Right lobe of liver (tissue), 6 donors: ENCODE data around the gene PCP4L1. TPM values are rescaled to one million over a fixed set of nuclear protein-coding genes. Genes with fewer than 3 reads are reported as not detected.

ENCODE experiments used
- ATAC-seq, 4 donors: fragments of 200-7000 bp; cut with Tn5 transposase; one replicate each; pipeline ENCODE4 v1.9.1; 2020; ENCODE audit warnings: mild to moderate bottlenecking in 4 of 4, moderate library complexity in 4 of 4
- DNase-seq, 3 donors: peaks; one replicate each; pipeline ENCODE4 v3.0.0-alpha.2; 2020
- H3K27ac ChIP-seq, 3 donors: fragments of 200-600 bp; one replicate each; pipeline ENCODE4 v1.8.0; 2022
- H3K27me3 ChIP-seq, 2 donors: fragments of 200-600 bp; one replicate each; pipeline ENCODE4 v1.8.0; 2022
- H3K36me3 ChIP-seq, 4 donors: fragments of 200-600 bp; sonication (generic) in 1 of 4; one replicate each; pipeline versions ENCODE4 v1.5.1 to v1.8.0; 2017 to 2022; ENCODE audit warnings: control low read depth in 1 of 4
- H3K4me1 ChIP-seq, 4 donors: fragments of 200-600 bp; sonication (generic) in 1 of 4; one replicate each; pipeline versions ENCODE4 v1.5.1 to v1.8.0; 2017 to 2022; ENCODE audit warnings: control low read depth in 1 of 4
- H3K4me3 ChIP-seq, 3 donors: fragments of 200-600 bp; one replicate each; pipeline ENCODE4 v1.8.0; 2022
- H3K9me3 ChIP-seq, 4 donors: fragments of 200-600 bp; sonication (generic) in 1 of 4; one replicate each; pipeline versions ENCODE4 v1.5.1 to v1.8.0; 2017 to 2022; ENCODE audit warnings: control low read depth in 1 of 4
- POLR2A ChIP-seq: fragments of 450-650 bp; IDR thresholded peaks from one replicate; pipeline ENCODE4 v1.6.1; 2017; ENCODE audit warnings: antibody characterized with exemption, mild to moderate bottlenecking
- WGBS: methylation state at CpG from one replicate; pipeline ENCODE4 v1.1.6; 2018; ENCODE audit warnings: low coverage, low lambda C conversion rate; ENCODE audit not compliant: insufficient coverage; ENCODE audit errors: missing lambda C conversion rate; 5-methylcytosine and 5-hydroxymethylcytosine counted together
- intact Hi-C, 2 donors: fragments of 100-400 bp; cut with DNase I; formaldehyde crosslinking; loops; one replicate each; pipeline versions ENCODE4 v1.11.2 to v1.14.1; 2022
- total RNA-seq, 6 experiments: library from RNA; depleted of rRNA in 2 of 6; stranded (reverse); fragments of >200 nt in 2 of 6; fragmentation: NEBNext Ultra II Directional in 3 of 6; extraction: Animal tissue kit (Norgen Biotek cat#: 25700) in 3 of 6; gene quantifications; one replicate each; pipeline versions ENCODE4 v1.1.0 to v1.2.4, GENCODE V29; 2016 to 2023
- TF ChIP-seq, protein P1 (sequence below), 4 donors: fragments of 200-600 bp in 3 of 4; fragments of 450-650 bp in 1 of 4; IDR thresholded peaks; one replicate each; pipeline versions ENCODE4 v1.5.1 to v1.8.0; 2016 to 2022; ENCODE audit warnings: antibody characterized with exemption in 4 of 4, mild to moderate bottlenecking in 2 of 4
- donor health status: DM: no; HTN: yes; CAD: no.
- donor health status: DM: no; HTN: no; CAD: no.
- donor health status: DM: no; HTN: no; CAD: no.
- donor health status: DM: no; HTN: yes; CAD: no.
- donor health status: DM: no; HTN: yes; CAD: no.

PCP4L1 gene
- total RNA-seq, 6 experiments from 2014 or later: 1.3 to 6.0 (median 2.9) TPM

DNA sequence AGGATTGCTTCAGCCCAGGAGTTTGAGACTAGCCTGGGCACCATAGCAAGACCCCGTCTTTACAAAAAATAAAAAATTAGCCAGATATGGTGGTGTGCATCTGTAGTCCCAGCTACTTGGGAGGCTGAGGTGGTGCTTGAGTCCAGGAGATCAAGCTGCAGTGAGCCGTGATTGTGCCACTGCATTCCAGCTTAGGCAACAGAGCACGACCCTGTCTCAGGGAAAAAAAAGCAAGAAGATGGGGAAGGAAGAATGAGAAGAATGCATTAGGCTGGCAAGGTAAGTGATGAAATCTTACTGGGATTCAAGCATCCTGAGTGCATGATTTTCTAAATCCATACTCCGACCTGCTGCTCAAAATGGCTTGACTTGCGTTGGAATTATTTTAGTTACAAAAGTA is 6.8 kb downstream of the PCP4L1 start:
- no peak overlapping the region for H3K4me3 ChIP-seq
- peaks cover 0 to 13% (median 0%) of the 10 kb centered on the region in 4 donors for H3K4me1 ChIP-seq
- 89% methylated on average over 5 of the region's 5 CpGs for WGBS
- H3K27ac ChIP-seq: no peak overlapping the region
- TF ChIP-seq POLR2A: no peak
- TF ChIP-seq, protein P1, sequence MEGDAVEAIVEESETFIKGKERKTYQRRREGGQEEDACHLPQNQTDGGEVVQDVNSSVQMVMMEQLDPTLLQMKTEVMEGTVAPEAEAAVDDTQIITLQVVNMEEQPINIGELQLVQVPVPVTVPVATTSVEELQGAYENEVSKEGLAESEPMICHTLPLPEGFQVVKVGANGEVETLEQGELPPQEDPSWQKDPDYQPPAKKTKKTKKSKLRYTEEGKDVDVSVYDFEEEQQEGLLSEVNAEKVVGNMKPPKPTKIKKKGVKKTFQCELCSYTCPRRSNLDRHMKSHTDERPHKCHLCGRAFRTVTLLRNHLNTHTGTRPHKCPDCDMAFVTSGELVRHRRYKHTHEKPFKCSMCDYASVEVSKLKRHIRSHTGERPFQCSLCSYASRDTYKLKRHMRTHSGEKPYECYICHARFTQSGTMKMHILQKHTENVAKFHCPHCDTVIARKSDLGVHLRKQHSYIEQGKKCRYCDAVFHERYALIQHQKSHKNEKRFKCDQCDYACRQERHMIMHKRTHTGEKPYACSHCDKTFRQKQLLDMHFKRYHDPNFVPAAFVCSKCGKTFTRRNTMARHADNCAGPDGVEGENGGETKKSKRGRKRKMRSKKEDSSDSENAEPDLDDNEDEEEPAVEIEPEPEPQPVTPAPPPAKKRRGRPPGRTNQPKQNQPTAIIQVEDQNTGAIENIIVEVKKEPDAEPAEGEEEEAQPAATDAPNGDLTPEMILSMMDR (IDR thresholded peaks at IDR 0.05): no peak
- no peak for DNase-seq
- no peaks in the 10 kb centered on the region for H3K36me3 ChIP-seq
- intact Hi-C loops: no loop called here
- ATAC-seq: no peak
- H3K27me3 ChIP-seq: no peaks in the 10 kb centered on the region
- no peaks in the 10 kb centered on the region for H3K9me3 ChIP-seq

DNA sequence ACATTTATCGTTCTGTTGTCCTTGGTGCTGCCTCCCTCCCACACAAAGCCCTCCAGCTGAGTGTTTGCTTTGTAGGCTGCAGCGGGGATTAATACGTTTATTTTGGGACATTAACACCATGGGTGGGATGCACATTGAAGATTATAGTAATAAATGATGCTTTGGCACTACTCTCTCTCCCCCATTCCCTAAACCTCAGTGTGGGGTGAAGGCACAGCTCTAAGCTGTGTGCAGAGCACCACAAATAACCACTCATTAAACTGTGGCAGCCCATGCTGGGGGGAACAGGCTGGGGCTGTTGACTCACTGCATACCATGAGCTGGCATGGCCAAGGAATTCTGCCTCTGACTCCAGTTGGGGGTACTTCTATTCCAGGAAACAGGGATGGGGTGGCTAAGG is 7.7 kb downstream of the PCP4L1 start:
- intact Hi-C loops: no loop called here
- no peak for TF ChIP-seq POLR2A
- no peaks in the 10 kb centered on the region for H3K36me3 ChIP-seq
- 72% methylated on average over 3 of the region's 3 CpGs for WGBS
- H3K4me3 ChIP-seq: no peak overlapping the region
- no peaks in the 10 kb centered on the region for H3K27me3 ChIP-seq
- ATAC-seq (no peak), DNase-seq (no peak)
- H3K27ac ChIP-seq: no peak overlapping the region
- H3K9me3 ChIP-seq: no peaks in the 10 kb centered on the region
- H3K4me1 ChIP-seq: peaks cover 0 to 4% (median 0%) of the 10 kb centered on the region in 4 donors

DNA sequence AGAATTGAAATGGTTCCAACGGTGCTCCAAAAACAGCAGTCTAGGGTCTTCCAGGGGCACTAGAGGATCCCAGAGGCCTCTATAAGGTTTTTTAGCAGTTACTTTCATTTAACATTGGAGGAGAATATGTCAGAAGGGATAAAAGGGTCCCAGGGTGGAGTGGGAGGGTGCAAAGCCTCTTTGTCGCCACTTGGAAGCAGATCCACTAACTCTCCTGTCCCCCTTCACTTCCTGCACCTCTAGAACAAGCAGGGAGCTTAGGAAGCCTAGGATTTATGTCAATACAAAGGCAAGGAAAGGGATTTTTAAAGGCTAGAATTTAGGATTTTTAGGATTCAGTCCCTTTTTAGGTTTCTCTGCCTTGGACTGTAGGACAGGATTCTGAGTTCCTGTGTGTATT is 8.3 kb downstream of the PCP4L1 start:
- DNase-seq: no peak
- H3K4me1 ChIP-seq: no peaks in the 10 kb centered on the region
- intact Hi-C loops: no loop called here
- H3K4me3 ChIP-seq: no peak overlapping the region
- H3K27me3 ChIP-seq: no peaks in the 10 kb centered on the region
- WGBS: 86% methylated on average over 2 of the region's 2 CpGs
- H3K9me3 ChIP-seq: no peaks in the 10 kb centered on the region
- TF ChIP-seq, protein P1 (IDR thresholded peaks at IDR 0.05): no peak
- no peak overlapping the region for H3K27ac ChIP-seq
- H3K36me3 ChIP-seq: no peaks in the 10 kb centered on the region
- ATAC-seq: no peak

DNA sequence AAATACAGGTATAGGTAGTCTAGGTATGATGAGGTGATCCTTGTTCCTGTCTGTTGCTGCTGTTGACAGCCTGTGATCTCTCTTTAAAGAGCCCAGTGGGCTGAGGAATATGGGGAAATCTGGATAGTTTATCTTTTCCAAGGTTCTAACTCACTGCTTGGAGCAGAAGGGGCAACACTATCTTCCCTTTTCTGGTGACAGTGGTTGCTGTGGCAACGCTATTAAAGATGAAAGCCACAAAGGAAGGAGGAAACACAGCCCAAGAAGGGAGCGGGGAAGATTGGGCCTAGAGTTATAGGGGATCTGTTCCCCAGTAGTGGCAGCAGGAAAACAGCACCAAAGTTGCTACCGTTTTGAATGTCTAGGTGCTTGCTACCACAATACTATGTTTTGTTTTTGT is 8.8 kb downstream of the PCP4L1 start:
- no peaks in the 10 kb centered on the region for H3K9me3 ChIP-seq
- intact Hi-C loops: no loop called here
- TF ChIP-seq, protein P1 (IDR thresholded peaks at IDR 0.05): no peak
- TF ChIP-seq POLR2A: no peak
- no peaks in the 10 kb centered on the region for H3K27me3 ChIP-seq
- DNase-seq: no peak
- 63% methylated on average over 2 of the region's 3 CpGs for WGBS
- H3K36me3 ChIP-seq: no peaks in the 10 kb centered on the region
- H3K4me1 ChIP-seq: no peaks in the 10 kb centered on the region
- H3K27ac ChIP-seq: no peak overlapping the region
- no peak for ATAC-seq
- no peak overlapping the region for H3K4me3 ChIP-seq

DNA sequence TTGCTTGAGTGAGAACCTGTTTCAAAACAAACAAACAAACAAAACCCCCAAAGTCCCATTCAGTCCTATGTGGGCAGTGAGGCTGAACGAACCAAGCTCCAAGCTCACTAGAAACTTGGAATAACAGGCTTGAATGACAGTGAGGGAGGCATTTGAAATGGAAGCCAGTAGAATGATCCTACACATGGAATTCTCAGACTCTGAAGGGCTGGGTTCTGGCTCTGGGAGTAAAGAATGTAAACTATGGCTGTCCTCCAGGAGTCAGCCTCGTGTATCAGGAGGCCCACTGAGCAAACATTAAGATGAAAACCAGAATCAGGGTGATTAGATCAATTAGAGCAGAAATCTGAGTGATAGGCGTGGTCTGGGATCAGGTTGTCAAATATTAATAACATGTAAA is 14.9 kb downstream of the PCP4L1 start:
- no peak for TF ChIP-seq POLR2A
- TF ChIP-seq, protein P1 (IDR thresholded peaks at IDR 0.05): no peak
- Histone ChIP-seq H3K27ac (no peak overlapping the region), H3K36me3 (no peaks in the 10 kb centered on the region), H3K4me1 (no peaks in the 10 kb centered on the region), H3K27me3 (no peaks in the 10 kb centered on the region), H3K9me3 (no peaks in the 10 kb centered on the region), H3K4me3 (no peak overlapping the region)
- DNase-seq (no peak), ATAC-seq (no peak)
- WGBS: 71% methylated on average over 3 of the region's 3 CpGs
- intact Hi-C loops: no loop called here
